T-helper 1 cell (primary cell): ENCODE data around the gene DYNC1H1.

Source experiments
- DNase-seq, 5 donors: peaks; one replicate each; pipeline ENCODE4 v3.0.0-alpha.2; 2012 to 2020
- total RNA-seq, 4 donors: gene quantifications; one replicate each; lab custom pipeline; 2026; lab: John Stamatoyannopoulos, UW

The DYNC1H1 gene
- total RNA-seq, result 544 to 703 (median 646) reads per million in 4 donors

DNA sequence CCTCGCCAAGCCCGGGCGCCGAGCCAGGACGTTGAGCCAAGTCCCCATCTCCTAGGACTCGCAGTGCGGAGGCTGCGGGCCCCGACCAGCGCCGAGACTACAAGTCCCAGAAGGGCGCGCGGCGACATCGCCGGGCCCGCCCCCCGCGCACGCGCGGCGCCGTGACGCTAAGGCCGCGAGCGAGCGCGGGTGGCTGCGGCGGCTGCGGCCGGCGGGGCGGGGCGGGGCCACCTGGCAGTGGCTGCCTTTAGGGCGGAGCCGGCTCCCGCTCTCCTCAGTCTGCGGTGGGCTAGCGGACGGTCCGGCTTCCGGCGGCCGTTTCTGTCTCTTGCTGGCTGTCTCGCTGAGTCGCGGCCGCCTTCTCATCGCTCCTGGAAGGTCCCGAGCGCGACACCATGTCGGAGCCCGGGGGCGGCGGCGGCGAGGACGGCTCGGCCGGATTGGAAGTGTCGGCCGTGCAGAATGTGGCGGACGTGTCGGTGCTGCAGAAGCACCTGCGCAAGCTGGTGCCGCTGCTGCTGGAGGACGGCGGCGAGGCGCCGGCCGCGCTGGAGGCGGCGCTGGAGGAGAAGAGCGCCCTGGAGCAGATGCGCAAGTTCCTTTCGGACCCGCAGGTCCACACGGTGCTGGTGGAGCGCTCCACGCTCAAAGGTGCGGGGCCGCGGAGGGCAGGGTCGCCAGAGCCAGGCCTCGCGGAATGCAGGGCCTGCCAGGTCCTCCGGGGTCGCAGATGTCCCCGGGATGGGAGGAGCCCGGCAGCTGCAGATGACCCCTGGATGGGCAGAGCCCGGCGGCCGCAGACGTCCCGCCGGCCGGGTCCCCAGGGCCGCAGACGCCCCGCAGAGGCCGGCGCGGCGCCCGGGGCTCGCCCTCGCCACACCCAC lies at the start of gene DYNC1H1:
Gene DYNC1H1, plus strand, starts transcription at position 277 of the 884 bp plus-strand sequence. Its CDS starts 119 bp downstream, at position 396.
- peak; percentile 81 to 92 (median 83) for DNase-seq

DNA sequence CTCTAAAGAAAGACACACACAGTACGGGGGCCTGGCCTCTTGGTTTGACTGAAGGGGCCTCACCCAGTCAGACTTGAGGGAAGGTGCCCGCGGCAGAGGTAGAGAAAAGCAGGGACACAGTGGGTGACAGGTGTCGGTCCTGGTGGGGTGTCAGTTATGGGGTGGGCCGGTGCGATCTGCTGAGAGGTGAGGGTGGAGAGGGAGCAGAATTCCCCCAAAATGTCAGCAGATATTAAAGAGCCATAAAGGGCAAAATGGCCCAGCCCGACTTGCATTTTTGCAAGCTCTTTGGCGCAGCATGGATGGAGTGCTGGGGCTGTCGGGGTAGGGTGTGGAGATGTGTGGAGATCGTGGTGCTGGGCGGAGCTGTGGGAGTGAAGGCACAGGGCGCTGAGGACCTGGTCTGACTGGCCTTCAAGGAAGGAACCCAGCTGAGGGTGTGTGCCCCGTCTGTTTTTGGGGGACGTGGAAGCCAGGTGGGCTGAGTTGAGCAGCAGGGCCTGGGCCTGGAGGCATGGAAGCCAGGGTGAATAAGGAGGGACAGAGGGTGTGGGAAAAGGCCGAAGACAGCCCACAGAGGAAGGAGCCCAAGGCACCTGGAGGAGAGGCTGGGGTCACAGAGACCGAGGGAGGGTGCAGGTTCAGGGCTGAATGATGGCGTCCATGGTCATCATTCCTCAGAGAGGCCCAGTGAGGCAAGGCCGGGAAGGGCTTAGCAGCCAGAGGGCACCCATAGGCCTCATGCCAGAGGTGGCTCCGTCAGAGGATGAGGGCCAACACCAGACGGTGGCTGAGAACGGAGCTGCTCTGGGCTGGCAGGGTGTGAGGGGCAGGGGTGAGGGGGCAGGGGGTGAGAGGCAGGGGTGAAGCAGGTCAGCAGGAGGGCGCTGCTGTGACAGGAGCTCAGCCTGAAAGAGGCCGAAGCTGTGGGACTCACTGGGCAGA lies 48.2 kb upstream of the DYNC1H1 start:
- DNase-seq, result no peak

DNA sequence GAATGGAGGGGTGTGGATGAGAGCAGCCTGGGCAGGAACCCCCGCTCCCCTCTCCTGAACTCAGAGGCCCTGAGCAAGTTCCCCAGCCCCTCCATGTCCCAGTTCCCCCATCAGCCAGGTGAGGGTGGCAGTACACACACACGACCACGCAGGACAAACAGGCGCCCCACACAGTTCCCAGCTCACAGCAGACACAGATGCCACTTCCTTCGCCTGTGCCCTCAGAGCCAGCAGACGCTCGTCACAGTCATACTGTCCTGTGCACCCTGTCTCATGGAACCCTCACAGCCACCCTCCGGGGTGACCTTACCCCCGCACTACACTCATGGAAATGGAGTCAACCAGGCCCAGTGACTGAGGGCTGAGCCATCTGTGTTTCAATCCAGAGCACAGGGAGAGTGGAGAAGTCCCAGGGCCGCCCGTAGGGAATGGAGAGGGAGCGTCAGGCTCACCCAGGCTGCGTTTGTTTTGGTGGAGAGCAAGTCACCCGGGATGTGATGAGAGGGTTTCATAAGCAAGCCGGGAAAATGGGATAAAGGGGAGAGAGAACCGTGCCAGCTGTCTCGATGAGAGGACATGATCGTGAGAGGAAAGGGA lies 47.5 kb upstream of the DYNC1H1 start:
- no peak for DNase-seq

GRCh38 chr14:101917413-101918017 lies 46.9 kb upstream of the DYNC1H1 start:
- no peak for DNase-seq

GRCh38 chr14:101918065-101918989 lies 46.0 kb upstream of the DYNC1H1 start:
- DNase-seq, result no peak

DNA sequence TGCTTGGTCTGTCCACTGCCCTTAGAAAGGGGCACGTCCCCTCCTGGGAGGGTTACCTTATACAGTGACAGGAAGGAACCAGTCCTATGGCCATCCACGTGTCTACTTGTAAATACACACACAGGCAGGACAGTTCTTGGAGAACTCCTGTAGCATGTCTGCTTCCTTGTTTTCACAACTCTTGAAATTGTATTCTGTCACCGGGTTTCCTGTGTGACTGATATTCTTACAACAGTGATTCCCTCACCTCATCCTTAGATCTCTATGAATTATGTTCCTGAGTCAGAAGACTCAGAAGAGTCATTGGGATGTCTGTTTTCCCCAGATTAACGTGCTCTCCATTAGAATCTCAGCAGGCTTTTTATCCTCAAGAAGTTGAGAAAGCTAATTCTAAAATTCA lies 44.1 kb upstream of the DYNC1H1 start:
- no peak for DNase-seq

DNA sequence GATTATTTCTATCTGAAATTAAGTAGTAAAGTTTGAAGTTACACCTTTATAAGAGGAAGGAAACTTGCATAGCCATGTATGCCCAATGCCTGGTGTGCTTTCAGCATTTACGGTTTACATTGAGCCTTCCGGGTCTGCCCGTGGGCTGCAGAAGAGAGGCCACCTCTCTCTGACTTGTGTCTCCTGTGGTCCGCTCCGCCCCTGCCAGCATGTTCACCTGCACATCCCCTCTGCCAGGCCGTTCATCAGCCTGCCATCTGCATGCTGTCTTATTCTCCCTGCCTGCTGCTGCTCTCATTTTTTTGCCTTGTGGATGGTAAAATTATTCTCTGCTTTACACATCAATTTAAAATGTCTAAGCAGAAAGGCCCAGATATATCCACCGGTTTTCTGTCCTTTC lies 41.5 kb upstream of the DYNC1H1 start:
- no peak for DNase-seq

GRCh38 chr14:101925152-101925551 lies 39.2 kb upstream of the DYNC1H1 start:
- no peak for DNase-seq

DNA sequence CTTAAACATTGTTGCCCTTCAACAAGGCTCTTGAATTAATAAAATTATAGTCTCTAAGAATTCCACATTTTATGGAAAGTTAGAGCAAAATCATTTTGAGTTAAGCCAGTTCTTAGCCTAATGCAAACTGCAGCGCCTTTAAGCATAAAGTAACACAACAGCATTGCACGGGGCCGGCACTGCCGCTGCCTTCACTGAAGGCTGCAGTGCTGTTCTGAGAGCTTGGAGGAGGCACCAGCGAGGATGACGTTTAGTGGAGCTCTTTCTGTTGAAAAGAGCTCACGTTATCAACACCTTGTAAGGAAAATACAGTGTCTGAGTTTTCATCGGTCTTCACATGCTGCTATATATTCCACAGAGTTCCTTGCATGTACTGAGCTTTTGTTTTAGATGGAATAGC lies 38.3 kb upstream of the DYNC1H1 start:
- no peak for DNase-seq

GRCh38 chr14:101926620-101927019 lies 37.8 kb upstream of the DYNC1H1 start:
- DNase-seq, result no peak

DNA sequence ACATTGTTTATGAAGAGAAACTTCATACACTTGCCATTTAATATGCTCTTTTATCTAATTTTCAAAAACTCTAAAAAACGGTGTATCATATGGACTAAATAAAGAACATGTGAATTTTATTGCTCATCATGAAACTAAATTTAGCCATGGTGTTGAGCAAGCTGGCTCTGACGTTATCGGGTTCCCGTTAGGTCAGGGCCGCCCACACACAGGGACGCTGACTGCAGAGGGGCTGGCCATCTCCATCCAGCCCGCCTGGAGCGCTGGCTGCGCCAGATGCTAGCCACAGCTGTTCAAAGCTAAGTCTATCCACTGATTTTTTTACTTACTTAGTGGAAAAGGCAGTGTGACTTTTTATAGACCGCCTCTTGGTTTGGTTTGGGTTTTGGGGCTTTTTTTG lies 36.5 kb upstream of the DYNC1H1 start:
- DNase-seq, result no peak

DNA sequence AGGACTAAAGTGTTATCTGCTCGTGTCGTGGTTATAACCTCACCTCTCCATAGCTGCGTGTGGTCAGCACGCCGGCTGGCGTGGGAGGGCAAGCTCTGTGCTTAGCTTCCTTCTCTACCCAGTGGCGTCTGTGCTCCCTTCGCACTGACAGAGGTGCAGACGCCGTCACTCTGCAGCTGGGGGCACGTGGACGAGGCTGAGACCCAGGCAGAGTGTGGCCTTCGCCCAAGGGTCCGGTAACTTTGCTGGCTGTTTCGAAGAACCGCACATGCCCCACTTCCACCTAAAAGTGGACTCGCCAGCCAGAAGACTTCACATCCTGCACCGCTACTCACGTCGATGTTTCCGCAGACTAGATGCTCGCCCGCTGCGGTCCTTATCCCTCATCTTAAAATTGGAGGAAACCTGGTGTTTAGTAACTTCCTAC lies 35.9 kb upstream of the DYNC1H1 start:
- no peak for DNase-seq

DNA sequence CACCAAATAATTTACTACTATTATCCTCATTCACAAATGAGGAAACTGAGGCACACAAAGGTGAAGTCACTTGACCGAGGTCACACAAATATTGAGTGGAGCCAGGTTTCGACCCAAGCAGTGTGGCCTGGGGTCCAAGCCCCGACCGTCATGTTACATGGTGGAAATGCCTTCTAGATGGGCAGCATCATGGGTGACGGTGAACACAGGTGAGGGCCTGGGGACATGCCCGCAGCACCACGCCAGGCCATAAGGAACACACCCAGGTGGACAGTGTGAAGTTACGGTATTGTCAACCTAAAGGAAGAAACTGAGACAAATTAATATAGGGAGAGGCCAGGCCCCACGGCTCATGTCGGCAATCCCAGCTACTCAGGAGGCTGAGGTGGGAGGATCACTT lies 35.3 kb upstream of the DYNC1H1 start:
- no peak for DNase-seq

DNA sequence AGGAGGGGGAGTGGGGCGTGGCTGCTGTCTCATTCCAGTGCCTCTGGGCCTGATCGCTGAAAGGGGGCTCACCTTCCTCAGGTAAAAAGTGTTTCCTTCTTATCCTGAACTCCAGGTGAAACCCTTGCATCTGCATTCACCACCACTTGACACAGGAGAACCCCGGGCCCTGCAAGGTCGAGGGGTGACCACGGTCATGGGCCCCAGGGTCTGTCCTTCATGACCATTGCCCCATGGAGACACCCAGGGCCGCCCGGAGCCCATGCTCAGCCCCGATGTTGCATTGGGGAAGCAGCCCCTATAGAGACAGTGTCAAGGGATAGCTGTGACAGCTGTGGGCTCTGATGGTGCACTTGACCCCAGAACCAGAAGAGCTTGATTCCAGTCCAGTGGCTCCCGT lies 34.4 kb upstream of the DYNC1H1 start:
- no peak for DNase-seq

- no peak for DNase-seq
Observed at GRCh38 chr14:101932673-101933072, 31.7 kb upstream of the DYNC1H1 start.

DNA sequence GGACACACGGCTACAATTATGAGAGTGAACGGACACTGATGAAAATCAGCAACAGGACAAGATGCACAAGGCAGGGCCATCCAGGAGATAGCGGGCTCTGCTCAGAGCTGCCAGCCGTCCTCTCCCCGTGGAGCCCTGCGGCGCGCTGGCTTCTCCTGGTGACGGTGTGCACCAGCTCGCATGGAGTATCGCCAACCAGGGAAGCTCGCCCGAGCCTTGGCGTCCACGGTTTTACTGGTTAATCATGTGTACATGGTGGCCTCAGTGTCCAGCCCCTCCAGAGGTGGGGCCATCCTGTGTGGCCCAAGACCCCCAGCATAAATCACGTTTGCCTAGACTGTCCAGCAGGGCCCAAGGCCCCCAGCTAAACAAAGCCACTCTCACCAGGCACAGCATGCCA lies 31.2 kb upstream of the DYNC1H1 start:
- DNase-seq, result no peak

DNA sequence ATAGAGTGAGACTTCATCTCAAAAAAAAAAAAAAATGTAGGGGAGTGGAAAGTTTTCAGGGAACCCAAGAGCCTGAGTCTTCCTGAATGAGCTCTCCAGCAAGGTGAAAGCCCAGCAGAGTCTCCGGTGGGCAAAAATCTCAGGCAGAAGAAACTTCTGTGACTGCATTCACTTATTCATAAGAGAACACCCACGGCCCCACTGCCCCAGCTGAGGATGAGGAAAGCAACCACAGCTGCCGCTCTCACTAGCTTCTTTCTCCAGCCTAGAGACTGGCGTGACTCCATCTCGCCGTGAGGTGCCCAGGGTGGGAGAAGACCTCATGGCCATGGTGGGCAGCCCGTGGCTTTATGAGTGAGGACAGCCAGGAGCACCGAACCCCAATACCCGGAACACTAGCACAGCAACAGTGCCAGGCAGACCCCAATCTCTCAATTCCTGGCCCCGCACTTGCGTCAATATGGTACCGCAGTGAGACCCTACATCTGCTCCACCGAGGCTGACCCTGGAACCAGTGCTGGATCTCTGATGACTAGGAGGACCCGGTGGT lies 29.7 kb upstream of the DYNC1H1 start:
- no peak for DNase-seq

DNA sequence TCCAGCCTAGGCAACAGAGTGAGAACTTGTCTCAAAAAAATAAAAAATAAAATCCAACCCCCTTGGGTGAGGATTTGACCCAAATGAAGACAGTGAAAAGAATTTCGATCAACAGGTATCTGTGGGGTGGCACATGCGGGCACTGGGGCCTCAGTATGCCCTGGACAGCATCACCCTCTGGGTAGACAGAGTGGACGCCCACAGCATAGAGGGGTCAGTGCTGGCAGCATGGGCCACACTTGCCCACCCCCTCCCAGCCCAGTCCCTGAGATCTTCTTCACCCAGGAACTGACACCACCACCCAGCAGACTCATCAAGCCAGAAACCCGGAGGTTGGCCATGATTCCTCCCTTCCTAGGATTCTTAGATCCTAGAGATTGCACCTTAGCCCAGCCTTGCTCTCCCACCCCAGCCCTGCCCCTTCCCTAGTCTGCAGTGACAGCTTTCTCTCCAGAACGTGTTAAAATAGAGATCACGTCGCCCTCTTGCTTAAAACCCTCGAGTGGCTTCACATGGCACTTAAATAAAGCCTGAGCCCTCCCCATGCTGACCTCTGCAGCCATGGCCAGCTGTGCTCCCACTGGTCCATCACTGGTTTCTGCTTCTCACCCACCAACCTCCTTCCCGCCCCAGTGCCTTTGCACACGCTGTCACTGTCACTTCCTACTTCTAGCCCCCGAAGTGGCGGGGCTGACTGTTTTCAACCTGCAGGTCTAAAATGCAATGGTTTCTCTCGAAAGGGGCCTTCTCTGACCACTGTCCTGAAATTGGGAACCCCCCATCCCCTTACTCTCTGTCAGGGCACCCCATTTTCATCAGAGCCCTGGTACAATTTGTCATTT lies 26.2 kb upstream of the DYNC1H1 start:
- DNase-seq, result no peak

- no peak for DNase-seq
Observed at GRCh38 chr14:101939646-101940170, 24.7 kb upstream of the DYNC1H1 start.

DNA sequence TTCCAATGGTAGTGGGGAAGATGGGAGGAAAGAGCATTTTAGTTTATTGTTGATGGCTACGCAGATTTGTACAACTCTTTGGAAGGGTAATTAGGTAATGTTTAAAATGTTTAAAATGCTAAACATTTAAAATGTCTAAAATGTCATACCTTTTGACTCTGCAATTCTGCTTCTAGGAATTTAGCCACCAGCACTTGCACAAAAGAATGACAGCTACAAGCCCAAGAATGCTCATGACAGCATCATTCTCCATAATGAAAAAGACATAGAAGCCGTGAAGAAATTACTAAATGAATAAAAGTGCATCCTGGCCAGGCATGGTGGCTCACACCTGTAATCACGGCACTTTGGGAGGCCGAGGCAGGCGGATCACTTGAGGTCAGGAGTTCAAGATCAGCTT lies 19.9 kb upstream of the DYNC1H1 start:
- no peak for DNase-seq
